Uterus (tissue), 2 donors: ENCODE results near the gene CCDC85A.

Experiments used
- POLR2A ChIP-seq, 2 donors: fragments of 450-650 bp; IDR thresholded peaks; one replicate each; pipeline ENCODE4 v1.6.1; 2016; ENCODE audit warnings: antibody characterized with exemption in 2 of 2, mild to moderate bottlenecking in 1 of 2, moderate library complexity in 1 of 2
- TF ChIP-seq, protein P1 (sequence below), 4 experiments: fragments of 200-600 bp in 2 of 4; fragments of 450-650 bp in 2 of 4; sonication (generic) in 2 of 4; IDR thresholded peaks; one replicate each; pipeline ENCODE4 v1.5.1; 2016 to 2019; ENCODE audit warnings: antibody characterized with exemption in 4 of 4, mild to moderate bottlenecking in 2 of 4, moderate library complexity in 1 of 4

DNA sequence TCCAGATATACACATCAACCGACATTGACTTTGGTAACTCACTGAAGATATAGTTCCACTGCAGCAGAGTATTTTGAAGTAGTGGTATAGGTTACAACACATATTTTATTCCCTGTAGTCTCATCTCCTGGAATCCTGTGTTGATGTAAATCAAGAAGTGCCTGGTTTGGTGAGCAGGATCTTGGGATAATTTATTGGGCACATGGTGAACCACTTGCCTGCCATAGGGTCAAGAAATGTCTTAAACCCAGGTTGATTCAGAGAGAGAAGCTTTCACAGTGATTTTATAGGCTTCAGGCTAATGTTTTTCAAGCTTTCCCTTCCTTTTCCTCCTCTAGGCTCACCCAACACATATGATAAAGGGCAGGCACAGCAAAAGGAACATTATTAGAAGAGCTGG is 24.6 kb downstream of the CCDC85A start:
- TF ChIP-seq, protein P1, sequence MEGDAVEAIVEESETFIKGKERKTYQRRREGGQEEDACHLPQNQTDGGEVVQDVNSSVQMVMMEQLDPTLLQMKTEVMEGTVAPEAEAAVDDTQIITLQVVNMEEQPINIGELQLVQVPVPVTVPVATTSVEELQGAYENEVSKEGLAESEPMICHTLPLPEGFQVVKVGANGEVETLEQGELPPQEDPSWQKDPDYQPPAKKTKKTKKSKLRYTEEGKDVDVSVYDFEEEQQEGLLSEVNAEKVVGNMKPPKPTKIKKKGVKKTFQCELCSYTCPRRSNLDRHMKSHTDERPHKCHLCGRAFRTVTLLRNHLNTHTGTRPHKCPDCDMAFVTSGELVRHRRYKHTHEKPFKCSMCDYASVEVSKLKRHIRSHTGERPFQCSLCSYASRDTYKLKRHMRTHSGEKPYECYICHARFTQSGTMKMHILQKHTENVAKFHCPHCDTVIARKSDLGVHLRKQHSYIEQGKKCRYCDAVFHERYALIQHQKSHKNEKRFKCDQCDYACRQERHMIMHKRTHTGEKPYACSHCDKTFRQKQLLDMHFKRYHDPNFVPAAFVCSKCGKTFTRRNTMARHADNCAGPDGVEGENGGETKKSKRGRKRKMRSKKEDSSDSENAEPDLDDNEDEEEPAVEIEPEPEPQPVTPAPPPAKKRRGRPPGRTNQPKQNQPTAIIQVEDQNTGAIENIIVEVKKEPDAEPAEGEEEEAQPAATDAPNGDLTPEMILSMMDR (IDR thresholded peaks at IDR 0.05): no peak
- TF ChIP-seq POLR2A (IDR thresholded peaks at IDR 0.05): no peak
